ENCODE data around the gene MEF2A.

GRCh38 chr15:99711625-99712024 is 145.8 kb downstream of the MEF2A start:
- no peak for TF ChIP-seq ZNF274 (IDR thresholded peaks at IDR 0.05; ENCODE audit: low read depth, low read length)
- no peak for TF ChIP-seq SUZ12 (IDR thresholded peaks at IDR 0.05; ENCODE audit: extremely low read depth, insufficient read depth, insufficient read length)

Measured in NT2/D1 (cell line).